Measurements from ENCODE around the gene MSMO1. TPM values are rescaled to one million over a fixed set of nuclear protein-coding genes. Genes with fewer than 3 reads are reported as not detected.

Gene MSMO1
- total and polyA plus RNA-seq, 2 donors (not counting 1 experiment from before 2014, with no cell fraction given): 7.3 to 30.8 TPM

DNA sequence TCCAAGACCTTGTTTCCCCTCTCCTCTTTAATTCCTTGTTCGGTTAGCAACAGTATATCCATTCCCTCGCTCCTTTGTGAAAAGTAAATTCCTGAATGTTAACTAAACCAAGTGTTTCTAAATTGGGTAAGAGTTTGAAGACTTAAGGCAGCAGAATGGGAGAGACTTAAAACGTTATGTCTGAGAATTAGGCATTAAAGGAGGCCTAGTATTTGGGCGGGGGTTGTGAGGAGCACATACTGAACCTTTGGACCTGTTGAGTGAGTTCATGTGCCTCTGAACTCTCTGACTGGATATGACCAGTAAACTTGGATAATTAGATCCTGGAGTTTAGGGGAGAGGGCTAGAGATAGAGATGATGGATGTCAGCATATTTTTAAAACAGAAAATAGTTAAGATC lies 1.2 kb downstream of the MSMO1 start:
- H3K4me3 Mint-ChIP-seq: no peak overlapping the region
- peaks cover 33% of the 10 kb centered on the region for H3K4me1 Mint-ChIP-seq
- no peak for DNase-seq
- TF ChIP-seq, protein P1, sequence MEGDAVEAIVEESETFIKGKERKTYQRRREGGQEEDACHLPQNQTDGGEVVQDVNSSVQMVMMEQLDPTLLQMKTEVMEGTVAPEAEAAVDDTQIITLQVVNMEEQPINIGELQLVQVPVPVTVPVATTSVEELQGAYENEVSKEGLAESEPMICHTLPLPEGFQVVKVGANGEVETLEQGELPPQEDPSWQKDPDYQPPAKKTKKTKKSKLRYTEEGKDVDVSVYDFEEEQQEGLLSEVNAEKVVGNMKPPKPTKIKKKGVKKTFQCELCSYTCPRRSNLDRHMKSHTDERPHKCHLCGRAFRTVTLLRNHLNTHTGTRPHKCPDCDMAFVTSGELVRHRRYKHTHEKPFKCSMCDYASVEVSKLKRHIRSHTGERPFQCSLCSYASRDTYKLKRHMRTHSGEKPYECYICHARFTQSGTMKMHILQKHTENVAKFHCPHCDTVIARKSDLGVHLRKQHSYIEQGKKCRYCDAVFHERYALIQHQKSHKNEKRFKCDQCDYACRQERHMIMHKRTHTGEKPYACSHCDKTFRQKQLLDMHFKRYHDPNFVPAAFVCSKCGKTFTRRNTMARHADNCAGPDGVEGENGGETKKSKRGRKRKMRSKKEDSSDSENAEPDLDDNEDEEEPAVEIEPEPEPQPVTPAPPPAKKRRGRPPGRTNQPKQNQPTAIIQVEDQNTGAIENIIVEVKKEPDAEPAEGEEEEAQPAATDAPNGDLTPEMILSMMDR (IDR thresholded peaks at IDR 0.05): no peak
- no peak for TF ChIP-seq EZH2 (IDR thresholded peaks at IDR 0.05; ENCODE audit: borderline replicate concordance, insufficient read depth, low read depth, low read length, poor library complexity, severe bottlenecking)
- H3K9ac ChIP-seq (ENCODE audit: low read length): peak overlapping the region; percentile 77
- H3K27me3 ChIP-seq (replicated peaks in 1 of 4; ENCODE audit: control extremely low read depth in 1 of 4, control insufficient read depth in 3 of 4, insufficient read depth in 4 of 4, low read length in 3 of 4): no peaks in the 10 kb centered on the region
- intact Hi-C loops (cut with micrococcal nuclease): loop anchor here (5.0 to 10.0 kb wide), 2 partner anchors 74 to 196 kb away; no protein-coding TSS in a partner anchor
- peak overlapping the region in 2 of 5 experiments; percentile 72 to 92 for H3K4me3 ChIP-seq (ENCODE audit: control extremely low read depth in 1 of 5, extremely low read depth in 1 of 5, insufficient read depth in 1 of 5, low read depth in 2 of 5, low read length in 4 of 5)
- H3K27ac ChIP-seq (ENCODE audit: low read length in 2 of 2): no peak overlapping the region
- H3K4me2 ChIP-seq (replicated peaks; ENCODE audit: low read depth, low read length, poor library complexity, severe bottlenecking): peak overlapping the region; percentile 69
- H4K20me1 ChIP-seq (ENCODE audit: control insufficient read depth, insufficient read depth, low read length, poor library complexity, severe bottlenecking): peaks cover 16% of the 10 kb centered on the region
- no peaks in the 10 kb centered on the region for H3K9me3 ChIP-seq (ENCODE audit: control extremely low read depth in 1 of 3, control insufficient read depth in 2 of 3, insufficient read depth in 1 of 3, low read length in 2 of 3)
- peaks cover 53% of the 10 kb centered on the region for H3K79me2 ChIP-seq (ENCODE audit: control insufficient read depth, insufficient read depth, low read length)
- H3K9me3 Mint-ChIP-seq (ENCODE audit: insufficient read depth): no peaks in the 10 kb centered on the region
- CTCF ChIA-PET: interaction anchor here (0.6 to 1.9 kb wide), 3 partner anchors 14 to 216 kb away, joined by 3 to 5 read pairs (median 4); partner anchors contain the start of gene TMEM192
- no peak overlapping the region for H3K27ac Mint-ChIP-seq
- H3K4me1 ChIP-seq (ENCODE audit: control insufficient read depth in 2 of 2, insufficient read depth in 2 of 2, low read length in 2 of 2): peaks cover 22 to 28% of the 10 kb centered on the region in 2 donors
- WGBS (ENCODE audit: insufficient coverage): 63% methylated on average over 2 of the region's 4 CpGs
- no peaks in the 10 kb centered on the region for H3K27me3 Mint-ChIP-seq
- no peak for ATAC-seq (ENCODE audit: low read depth)
- no peak overlapping the region for H2AFZ ChIP-seq (ENCODE audit: insufficient read depth, low read depth, low read length, poor library complexity, severe bottlenecking)
- POLR2A ChIA-PET: interaction anchor here (0.7 kb wide), 1 partner anchor 23 kb away, joined by 14 read pairs; no protein-coding TSS in a partner anchor
- no peaks in the 10 kb centered on the region for H3K36me3 ChIP-seq (replicated peaks in 1 of 2; ENCODE audit: control extremely low read depth in 1 of 2, control insufficient read depth in 1 of 2, extremely low read depth in 1 of 2, insufficient read depth in 2 of 2, low read length in 1 of 2)

DNA sequence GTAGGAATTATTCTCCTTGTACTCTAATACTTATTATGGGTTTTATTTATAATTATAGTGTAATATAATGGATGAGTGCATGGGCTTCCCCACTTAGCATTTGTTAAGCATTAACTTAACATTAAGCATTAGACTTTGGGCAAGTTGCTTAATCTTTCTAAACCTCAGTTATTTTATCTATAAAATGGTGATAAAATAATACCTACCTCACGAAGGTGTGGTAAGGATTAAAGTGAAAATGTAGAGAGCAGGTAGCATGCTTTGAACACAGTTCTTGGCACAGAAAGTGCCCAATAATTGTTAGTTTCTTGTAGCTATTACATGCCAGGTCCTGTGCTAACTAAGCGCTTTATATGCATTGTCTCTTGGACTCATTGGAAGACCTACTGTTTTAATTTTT lies 2.6 kb downstream of the MSMO1 start:
- H3K4me1 ChIP-seq (ENCODE audit: control insufficient read depth in 2 of 2, insufficient read depth in 2 of 2, low read length in 2 of 2): peaks cover 22 to 28% of the 10 kb centered on the region in 2 donors
- no peaks in the 10 kb centered on the region for H3K9me3 ChIP-seq (ENCODE audit: control extremely low read depth in 1 of 3, control insufficient read depth in 2 of 3, insufficient read depth in 1 of 3, low read length in 2 of 3)
- TF ChIP-seq, protein P1 (IDR thresholded peaks at IDR 0.05): no peak
- no peak for TF ChIP-seq EZH2 (IDR thresholded peaks at IDR 0.05; ENCODE audit: borderline replicate concordance, insufficient read depth, low read depth, low read length, poor library complexity, severe bottlenecking)
- Mint-ChIP-seq H3K4me1 (peaks cover 35% of the 10 kb centered on the region), H3K4me3 (no peak overlapping the region), H3K27me3 (no peaks in the 10 kb centered on the region), H3K27ac (no peak overlapping the region), H3K9me3 (ENCODE audit: insufficient read depth) (no peaks in the 10 kb centered on the region)
- no peak overlapping the region for H3K27ac ChIP-seq (ENCODE audit: low read length in 2 of 2)
- peaks cover 2 to 5% of the 10 kb centered on the region in 2 experiments for H3K36me3 ChIP-seq (replicated peaks in 1 of 2; ENCODE audit: control extremely low read depth in 1 of 2, control insufficient read depth in 1 of 2, extremely low read depth in 1 of 2, insufficient read depth in 2 of 2, low read length in 1 of 2)
- H3K79me2 ChIP-seq (ENCODE audit: control insufficient read depth, insufficient read depth, low read length): peaks cover 64% of the 10 kb centered on the region
- H3K4me2 ChIP-seq (replicated peaks; ENCODE audit: low read depth, low read length, poor library complexity, severe bottlenecking): no peak overlapping the region
- ChIA-PET CTCF (interaction anchor here (0.7 to 1.3 kb wide), 2 partner anchors 199 to 217 kb away, joined by 3 to 4 read pairs; partner anchors contain the start of gene TMEM192), POLR2A (no interaction called here)
- no peak overlapping the region for H3K9ac ChIP-seq (ENCODE audit: low read length)
- no peak overlapping the region for H3K4me3 ChIP-seq (ENCODE audit: control extremely low read depth in 1 of 5, extremely low read depth in 1 of 5, insufficient read depth in 1 of 5, low read depth in 2 of 5, low read length in 4 of 5)
- intact Hi-C loops (cut with micrococcal nuclease): no loop called here
- no peaks in the 10 kb centered on the region for H3K27me3 ChIP-seq (replicated peaks in 1 of 4; ENCODE audit: control extremely low read depth in 1 of 4, control insufficient read depth in 3 of 4, insufficient read depth in 4 of 4, low read length in 3 of 4)
- no peak overlapping the region for H2AFZ ChIP-seq (ENCODE audit: insufficient read depth, low read depth, low read length, poor library complexity, severe bottlenecking)
- ATAC-seq (ENCODE audit: low read depth) (no peak), DNase-seq (no peak)
- H4K20me1 ChIP-seq (ENCODE audit: control insufficient read depth, insufficient read depth, low read length, poor library complexity, severe bottlenecking): peaks cover 19% of the 10 kb centered on the region
- WGBS (ENCODE audit: insufficient coverage): 100% methylated on average over 1 of the region's 2 CpGs

Measured in B cell (primary cell).